ENCODE results near the gene KCNJ6. TPM values are rescaled to one million over a fixed set of nuclear protein-coding genes. Genes with fewer than 3 reads are reported as not detected.
A peak's percentile ranks its signal among the peaks of the same experiment; 100 is the strongest.

Gene KCNJ6
- total RNA-seq, 1 donor from 2014 or later = 0.52 TPM

DNA sequence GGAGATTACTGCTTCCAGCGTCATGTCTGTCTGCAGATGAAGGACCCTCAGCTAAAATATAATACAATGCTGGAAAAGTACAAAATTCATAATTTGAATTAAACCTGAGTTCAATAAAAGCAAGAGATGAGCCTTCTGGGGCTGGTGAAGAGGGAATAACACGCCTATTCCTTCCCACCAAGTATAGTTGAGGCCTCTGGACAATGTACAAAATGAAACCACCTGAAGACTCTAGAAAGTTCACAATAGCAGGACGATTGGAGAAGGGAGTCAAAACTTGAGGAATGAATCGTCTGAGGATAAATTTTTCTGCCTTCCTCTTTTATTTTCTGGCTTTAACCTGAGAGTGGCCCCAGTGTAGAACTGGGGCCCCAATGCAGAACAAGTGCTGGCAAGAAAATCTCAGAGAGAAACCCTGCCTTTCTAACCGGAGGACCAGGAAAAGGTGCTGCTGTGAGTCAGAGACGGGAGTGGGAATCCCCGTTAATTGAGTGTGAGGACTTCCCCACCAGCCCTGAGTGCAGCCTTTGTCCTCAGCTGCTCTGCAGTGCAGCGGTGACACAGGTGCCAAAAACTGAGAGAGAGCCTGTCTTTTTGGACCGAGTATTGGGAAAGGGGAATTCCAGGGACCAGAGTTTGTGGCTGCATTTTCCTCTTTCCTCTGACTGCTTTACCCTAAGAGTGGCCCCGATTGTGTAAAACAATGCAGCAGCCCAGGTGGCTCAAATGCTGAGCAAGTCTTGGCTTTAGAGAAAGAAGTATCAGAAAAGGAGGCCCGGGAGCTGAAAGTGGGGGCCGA is 284.7 kb downstream of the KCNJ6 start:
- no peaks in the 10 kb centered on the region for H3K9me3 ChIP-seq (ENCODE audit: control insufficient read depth in 3 of 3, low read length in 3 of 3)
- H3K4me1 ChIP-seq (ENCODE audit: control insufficient read depth in 3 of 3, insufficient read depth in 3 of 3, low read length in 3 of 3) = peaks cover 0 to 10% (median 6%) of the 10 kb centered on the region in 3 donors
- H3K4me3 ChIP-seq (ENCODE audit: low read length in 3 of 3) = peak overlapping the region in 1 of 3 donors; percentile 37
- H3K9ac ChIP-seq (ENCODE audit: low read depth in 1 of 3, low read length in 3 of 3) = peak overlapping the region in 2 of 3 donors; percentile 2 to 51
- no peaks in the 10 kb centered on the region for H3K36me3 ChIP-seq (ENCODE audit: control insufficient read depth in 3 of 3, insufficient read depth in 3 of 3, low read length in 3 of 3)
- H3K27ac ChIP-seq (ENCODE audit: low read depth, low read length) = no peak overlapping the region
- H3K27me3 ChIP-seq (ENCODE audit: control insufficient read depth in 3 of 3, insufficient read depth in 3 of 3, low read length in 3 of 3) = no peaks in the 10 kb centered on the region

DNA sequence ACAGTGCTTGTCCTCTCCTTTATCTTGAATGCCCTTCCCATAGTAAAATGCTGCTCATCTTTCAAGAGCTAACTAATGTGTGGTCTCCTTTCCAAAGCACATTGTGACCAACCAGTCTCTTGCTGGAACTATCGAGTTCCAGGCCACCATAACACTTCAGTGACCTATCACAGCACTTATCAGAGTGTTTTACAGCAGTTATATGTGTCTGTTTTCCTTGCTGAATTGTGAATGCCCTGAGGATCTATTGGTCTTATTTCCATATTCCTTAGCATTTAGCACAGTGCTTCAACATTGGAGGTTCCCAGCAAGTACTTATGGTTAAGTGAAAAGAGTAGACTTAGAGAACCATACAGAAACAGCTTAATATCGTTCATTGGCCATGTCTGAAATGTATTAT is 285.4 kb downstream of the KCNJ6 start:
- Histone ChIP-seq H3K9ac (ENCODE audit: low read depth in 1 of 3, low read length in 3 of 3) (no peak overlapping the region), H3K4me1 (ENCODE audit: control insufficient read depth in 3 of 3, insufficient read depth in 3 of 3, low read length in 3 of 3) (peaks cover 0 to 10% (median 6%) of the 10 kb centered on the region in 3 donors), H3K27ac (ENCODE audit: low read depth, low read length) (no peak overlapping the region), H3K36me3 (ENCODE audit: control insufficient read depth in 3 of 3, insufficient read depth in 3 of 3, low read length in 3 of 3) (no peaks in the 10 kb centered on the region), H3K4me3 (ENCODE audit: low read length in 3 of 3) (no peak overlapping the region), H3K9me3 (ENCODE audit: control insufficient read depth in 3 of 3, low read length in 3 of 3) (no peaks in the 10 kb centered on the region), H3K27me3 (ENCODE audit: control insufficient read depth in 3 of 3, insufficient read depth in 3 of 3, low read length in 3 of 3) (no peaks in the 10 kb centered on the region)

DNA sequence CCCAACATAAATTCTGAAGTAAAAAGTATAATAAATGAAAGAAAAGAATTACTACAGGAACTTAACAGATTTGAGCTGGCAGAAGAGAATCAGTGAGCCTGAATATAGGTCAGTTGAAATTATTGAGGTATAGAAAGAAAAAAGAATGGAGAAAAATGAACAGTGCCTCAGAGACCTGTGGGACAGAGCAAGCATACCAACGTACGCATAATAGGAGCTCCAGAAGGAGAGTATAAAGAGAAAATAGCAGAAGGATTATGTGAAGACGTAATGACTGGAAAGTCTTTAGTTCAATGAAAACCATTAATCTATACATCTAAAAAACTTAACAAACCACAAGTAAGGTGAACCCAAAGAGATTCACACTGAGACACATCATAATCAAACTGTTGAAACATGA is 287.9 kb downstream of the KCNJ6 start:
- Histone ChIP-seq H3K36me3 (ENCODE audit: control insufficient read depth in 3 of 3, insufficient read depth in 3 of 3, low read length in 3 of 3) (no peaks in the 10 kb centered on the region), H3K9me3 (ENCODE audit: control insufficient read depth in 3 of 3, low read length in 3 of 3) (no peaks in the 10 kb centered on the region), H3K27ac (ENCODE audit: low read depth, low read length) (no peak overlapping the region), H3K9ac (ENCODE audit: low read depth in 1 of 3, low read length in 3 of 3) (no peak overlapping the region), H3K27me3 (ENCODE audit: control insufficient read depth in 3 of 3, insufficient read depth in 3 of 3, low read length in 3 of 3) (no peaks in the 10 kb centered on the region), H3K4me3 (ENCODE audit: low read length in 3 of 3) (no peak overlapping the region), H3K4me1 (ENCODE audit: control insufficient read depth in 3 of 3, insufficient read depth in 3 of 3, low read length in 3 of 3) (peaks cover 3 to 12% (median 7%) of the 10 kb centered on the region in 3 donors)

DNA sequence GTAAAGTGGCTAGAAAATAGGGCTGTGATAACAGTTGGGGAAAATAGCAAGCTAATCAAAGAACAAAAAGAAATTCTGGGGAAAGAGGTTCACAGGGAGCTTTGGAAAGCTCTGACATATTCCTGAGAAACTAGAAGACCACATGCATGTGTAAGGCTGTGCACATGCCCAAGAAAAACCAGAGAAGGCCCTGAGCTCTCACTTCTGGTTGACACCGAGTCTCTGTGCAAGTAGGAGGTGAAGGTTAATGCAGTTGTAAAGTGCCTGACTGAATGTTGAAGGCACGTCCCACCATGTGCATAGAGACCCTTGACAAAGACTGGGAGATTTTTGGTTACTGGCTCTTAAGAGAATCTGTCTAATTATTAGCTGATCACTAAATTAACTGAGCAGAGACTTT is 288.7 kb downstream of the KCNJ6 start:
- H3K27me3 ChIP-seq (ENCODE audit: control insufficient read depth in 3 of 3, insufficient read depth in 3 of 3, low read length in 3 of 3) = no peaks in the 10 kb centered on the region
- H3K4me3 ChIP-seq (ENCODE audit: low read length in 3 of 3) = no peak overlapping the region
- no peaks in the 10 kb centered on the region for H3K9me3 ChIP-seq (ENCODE audit: control insufficient read depth in 3 of 3, low read length in 3 of 3)
- no peaks in the 10 kb centered on the region for H3K36me3 ChIP-seq (ENCODE audit: control insufficient read depth in 3 of 3, insufficient read depth in 3 of 3, low read length in 3 of 3)
- H3K4me1 ChIP-seq (ENCODE audit: control insufficient read depth in 3 of 3, insufficient read depth in 3 of 3, low read length in 3 of 3) = peaks cover 10 to 19% (median 15%) of the 10 kb centered on the region in 3 donors
- H3K27ac ChIP-seq (ENCODE audit: low read depth, low read length) = no peak overlapping the region
- H3K9ac ChIP-seq (ENCODE audit: low read depth in 1 of 3, low read length in 3 of 3) = no peak overlapping the region

DNA sequence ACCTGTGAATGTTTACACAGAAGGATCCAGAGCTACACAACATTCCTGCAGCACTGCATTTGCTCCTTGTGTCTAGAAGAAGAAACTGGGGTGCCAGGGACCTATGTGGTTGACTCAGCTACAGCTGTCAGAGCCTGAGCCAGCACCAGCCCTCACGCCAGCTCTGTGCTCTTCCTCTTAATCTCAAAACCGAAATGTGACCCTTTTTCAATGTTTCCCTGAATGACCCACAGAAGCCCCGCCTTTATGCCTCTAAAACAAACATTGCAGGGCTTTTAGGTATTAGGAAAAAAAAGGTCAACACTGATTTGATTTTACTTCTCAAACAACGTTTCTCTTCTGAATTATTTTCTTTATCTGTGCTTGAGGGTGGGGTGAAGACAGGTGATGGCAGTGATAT is 289.2 kb downstream of the KCNJ6 start:
- H3K4me3 ChIP-seq (ENCODE audit: low read length in 3 of 3) = no peak overlapping the region
- no peak overlapping the region for H3K9ac ChIP-seq (ENCODE audit: low read depth in 1 of 3, low read length in 3 of 3)
- no peak overlapping the region for H3K27ac ChIP-seq (ENCODE audit: low read depth, low read length)
- peaks cover 12 to 20% (median 16%) of the 10 kb centered on the region in 3 donors for H3K4me1 ChIP-seq (ENCODE audit: control insufficient read depth in 3 of 3, insufficient read depth in 3 of 3, low read length in 3 of 3)
- H3K27me3 ChIP-seq (ENCODE audit: control insufficient read depth in 3 of 3, insufficient read depth in 3 of 3, low read length in 3 of 3) = no peaks in the 10 kb centered on the region
- no peaks in the 10 kb centered on the region for H3K36me3 ChIP-seq (ENCODE audit: control insufficient read depth in 3 of 3, insufficient read depth in 3 of 3, low read length in 3 of 3)
- no peaks in the 10 kb centered on the region for H3K9me3 ChIP-seq (ENCODE audit: control insufficient read depth in 3 of 3, low read length in 3 of 3)

DNA sequence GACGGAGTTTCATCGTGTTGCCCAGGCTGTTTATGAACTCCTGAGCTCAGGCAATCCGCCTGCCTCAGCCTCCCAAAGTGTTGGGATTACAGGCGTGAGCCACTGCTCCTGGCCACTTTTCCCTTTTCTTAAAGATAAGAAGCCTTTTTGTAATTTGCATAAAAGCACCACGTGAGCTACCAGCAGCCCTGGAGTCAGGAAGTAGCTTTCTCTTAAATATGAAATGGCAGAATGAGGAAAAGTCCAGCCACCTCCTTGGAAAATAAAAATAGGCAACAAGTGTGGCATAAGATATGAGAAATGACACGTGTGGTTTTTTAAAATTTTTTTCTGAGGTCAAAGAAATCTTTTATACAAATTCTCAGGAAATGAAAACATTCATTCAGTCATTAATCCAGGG is 289.9 kb downstream of the KCNJ6 start:
- H3K36me3 ChIP-seq (ENCODE audit: control insufficient read depth in 3 of 3, insufficient read depth in 3 of 3, low read length in 3 of 3) = no peaks in the 10 kb centered on the region
- H3K4me3 ChIP-seq (ENCODE audit: low read length in 3 of 3) = no peak overlapping the region
- H3K9ac ChIP-seq (ENCODE audit: low read depth in 1 of 3, low read length in 3 of 3) = no peak overlapping the region
- H3K27ac ChIP-seq (ENCODE audit: low read depth, low read length) = no peak overlapping the region
- H3K9me3 ChIP-seq (ENCODE audit: control insufficient read depth in 3 of 3, low read length in 3 of 3) = no peaks in the 10 kb centered on the region
- no peaks in the 10 kb centered on the region for H3K27me3 ChIP-seq (ENCODE audit: control insufficient read depth in 3 of 3, insufficient read depth in 3 of 3, low read length in 3 of 3)
- peaks cover 12 to 15% (median 13%) of the 10 kb centered on the region in 3 donors for H3K4me1 ChIP-seq (ENCODE audit: control insufficient read depth in 3 of 3, insufficient read depth in 3 of 3, low read length in 3 of 3)

DNA sequence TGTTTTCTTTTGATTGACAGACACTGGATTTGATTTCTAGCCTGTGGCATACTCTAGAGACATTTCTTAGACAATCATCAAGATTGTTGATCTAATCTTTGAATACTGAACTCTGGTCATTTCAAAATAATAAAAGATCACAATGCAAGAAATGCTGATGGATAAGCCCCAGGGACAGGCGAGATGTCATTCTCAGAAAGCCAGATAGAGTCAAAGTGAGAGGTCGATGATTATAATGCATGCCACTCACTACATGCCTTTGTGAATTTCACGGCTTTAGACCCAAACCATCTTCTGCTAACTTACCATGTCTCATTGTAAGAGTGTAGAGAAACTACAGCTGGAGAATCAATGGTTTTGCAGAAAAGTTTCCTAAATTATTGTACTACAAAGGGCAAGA is 292.6 kb downstream of the KCNJ6 start:
- Histone ChIP-seq H3K36me3 (ENCODE audit: control insufficient read depth in 3 of 3, insufficient read depth in 3 of 3, low read length in 3 of 3) (no peaks in the 10 kb centered on the region), H3K9me3 (ENCODE audit: control insufficient read depth in 3 of 3, low read length in 3 of 3) (no peaks in the 10 kb centered on the region), H3K27ac (ENCODE audit: low read depth, low read length) (no peak overlapping the region), H3K4me3 (ENCODE audit: low read length in 3 of 3) (no peak overlapping the region), H3K27me3 (ENCODE audit: control insufficient read depth in 3 of 3, insufficient read depth in 3 of 3, low read length in 3 of 3) (no peaks in the 10 kb centered on the region), H3K9ac (ENCODE audit: low read depth in 1 of 3, low read length in 3 of 3) (no peak overlapping the region), H3K4me1 (ENCODE audit: control insufficient read depth in 3 of 3, insufficient read depth in 3 of 3, low read length in 3 of 3) (peaks cover 12 to 13% (median 12%) of the 10 kb centered on the region in 3 donors)

DNA sequence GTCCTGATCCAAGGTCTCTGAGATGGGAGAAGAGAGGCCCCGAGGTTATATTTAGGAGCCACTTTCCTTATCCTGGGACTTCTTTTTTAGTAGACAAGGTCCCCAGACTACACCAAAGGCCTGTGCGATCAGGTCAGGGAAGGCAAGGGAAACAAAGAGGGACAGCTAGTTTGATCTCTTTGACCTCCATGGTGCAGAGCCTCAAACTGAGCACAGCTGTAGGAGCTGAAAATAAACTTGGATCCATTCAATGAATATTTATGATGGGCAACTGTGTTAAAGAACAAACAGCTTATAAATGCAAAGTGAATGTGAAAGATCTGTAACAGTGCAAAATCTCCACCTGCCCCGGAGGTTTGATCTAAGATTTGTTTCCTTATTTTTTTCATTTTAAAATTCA is 293.1 kb downstream of the KCNJ6 start:
- no peak overlapping the region for H3K9ac ChIP-seq (ENCODE audit: low read depth in 1 of 3, low read length in 3 of 3)
- H3K4me1 ChIP-seq (ENCODE audit: control insufficient read depth in 3 of 3, insufficient read depth in 3 of 3, low read length in 3 of 3) = peaks cover 12 to 13% (median 12%) of the 10 kb centered on the region in 3 donors
- H3K36me3 ChIP-seq (ENCODE audit: control insufficient read depth in 3 of 3, insufficient read depth in 3 of 3, low read length in 3 of 3) = no peaks in the 10 kb centered on the region
- no peaks in the 10 kb centered on the region for H3K27me3 ChIP-seq (ENCODE audit: control insufficient read depth in 3 of 3, insufficient read depth in 3 of 3, low read length in 3 of 3)
- no peaks in the 10 kb centered on the region for H3K9me3 ChIP-seq (ENCODE audit: control insufficient read depth in 3 of 3, low read length in 3 of 3)
- no peak overlapping the region for H3K27ac ChIP-seq (ENCODE audit: low read depth, low read length)
- H3K4me3 ChIP-seq (ENCODE audit: low read length in 3 of 3) = peak overlapping the region in 1 of 3 donors; percentile 25

DNA sequence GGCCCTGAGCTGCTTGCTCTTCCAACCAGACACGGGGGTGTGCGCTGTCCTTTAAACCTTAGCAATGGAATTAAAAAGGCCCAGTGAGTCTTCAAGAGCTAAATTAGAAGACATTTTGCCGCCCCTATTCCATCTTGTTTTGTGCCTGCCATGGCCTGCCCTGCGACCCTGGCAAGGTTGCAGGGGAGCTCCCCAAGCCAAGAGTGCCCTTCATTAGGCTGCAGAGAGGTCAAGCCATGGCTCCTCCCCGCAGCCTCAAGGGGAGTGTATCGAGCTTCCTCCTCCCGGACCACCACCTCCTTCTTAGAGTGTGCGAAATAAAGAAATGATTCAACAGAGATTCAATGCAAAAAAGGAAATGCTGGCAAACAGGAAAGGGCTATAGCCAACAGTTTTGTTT is 293.5 kb downstream of the KCNJ6 start:
- Histone ChIP-seq H3K9me3 (ENCODE audit: control insufficient read depth in 3 of 3, low read length in 3 of 3) (no peaks in the 10 kb centered on the region), H3K27ac (ENCODE audit: low read depth, low read length) (no peak overlapping the region), H3K27me3 (ENCODE audit: control insufficient read depth in 3 of 3, insufficient read depth in 3 of 3, low read length in 3 of 3) (no peaks in the 10 kb centered on the region), H3K9ac (ENCODE audit: low read depth in 1 of 3, low read length in 3 of 3) (no peak overlapping the region), H3K4me3 (ENCODE audit: low read length in 3 of 3) (peak overlapping the region in 1 of 3 donors; percentile 25), H3K36me3 (ENCODE audit: control insufficient read depth in 3 of 3, insufficient read depth in 3 of 3, low read length in 3 of 3) (no peaks in the 10 kb centered on the region), H3K4me1 (ENCODE audit: control insufficient read depth in 3 of 3, insufficient read depth in 3 of 3, low read length in 3 of 3) (peaks cover 12 to 13% (median 12%) of the 10 kb centered on the region in 3 donors)

DNA sequence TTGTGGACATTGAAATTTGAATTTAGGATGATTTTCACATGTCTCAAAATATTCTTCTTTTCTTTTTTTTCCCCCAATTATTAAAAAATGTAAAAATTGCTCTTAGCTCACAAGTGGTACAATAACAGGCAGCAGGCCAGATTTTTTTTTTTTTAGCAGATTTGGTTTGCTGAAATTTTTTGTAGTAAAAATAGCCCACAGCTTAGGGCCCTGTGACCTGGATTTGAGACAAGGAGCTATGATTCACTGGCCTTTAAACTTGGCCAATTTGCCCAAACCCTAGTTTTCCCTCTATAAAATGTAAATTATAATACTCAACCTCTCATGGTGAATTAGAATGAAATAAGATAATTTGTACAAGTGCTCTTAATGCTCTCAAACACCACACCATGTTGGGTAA is 295.9 kb downstream of the KCNJ6 start:
- Histone ChIP-seq H3K27me3 (ENCODE audit: control insufficient read depth in 3 of 3, insufficient read depth in 3 of 3, low read length in 3 of 3) (no peaks in the 10 kb centered on the region), H3K36me3 (ENCODE audit: control insufficient read depth in 3 of 3, insufficient read depth in 3 of 3, low read length in 3 of 3) (no peaks in the 10 kb centered on the region), H3K27ac (ENCODE audit: low read depth, low read length) (no peak overlapping the region), H3K9ac (ENCODE audit: low read depth in 1 of 3, low read length in 3 of 3) (no peak overlapping the region), H3K4me3 (ENCODE audit: low read length in 3 of 3) (no peak overlapping the region), H3K4me1 (ENCODE audit: control insufficient read depth in 3 of 3, insufficient read depth in 3 of 3, low read length in 3 of 3) (peaks cover 10 to 12% (median 11%) of the 10 kb centered on the region in 3 donors), H3K9me3 (ENCODE audit: control insufficient read depth in 3 of 3, low read length in 3 of 3) (no peaks in the 10 kb centered on the region)

All from skeletal muscle tissue (tissue), 4 donors.